Measurements from ENCODE around the gene CD2.

The CD2 gene

DNA sequence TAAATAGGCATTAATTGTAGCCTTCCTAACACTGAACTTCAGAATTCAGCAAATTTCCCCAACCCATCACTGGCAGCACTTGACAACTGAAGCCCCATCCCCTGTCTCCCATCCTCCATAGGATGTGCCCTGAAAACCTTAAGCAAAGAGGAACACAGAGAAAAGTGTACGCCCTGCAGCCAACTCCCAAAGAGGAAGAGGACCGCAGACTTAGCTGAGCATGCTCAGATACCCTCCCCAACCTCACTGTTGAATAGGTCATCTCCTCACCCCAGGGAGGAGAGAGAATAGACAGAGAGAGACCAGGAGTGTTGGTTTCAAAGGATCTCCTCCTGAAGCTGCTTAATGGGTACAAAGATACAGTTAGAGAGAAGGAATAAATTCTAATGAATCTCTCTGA is 50.5 kb downstream of the CD2 start:
- Histone ChIP-seq H4K20me1 (ENCODE audit: insufficient read depth, low read length) (no peaks in the 10 kb centered on the region), H3K36me3 (ENCODE audit: insufficient read depth, low read length) (no peaks in the 10 kb centered on the region), H2AFZ (ENCODE audit: low read depth, low read length) (no peak overlapping the region), H3K9ac (ENCODE audit: low read depth, low read length) (no peak overlapping the region), H3K4me3 (ENCODE audit: low read depth in 1 of 2, low read length in 2 of 2) (no peak overlapping the region), H3K27ac (ENCODE audit: low read length) (no peak overlapping the region), H3K4me1 (ENCODE audit: insufficient read depth, low read length) (peaks cover 35% of the 10 kb centered on the region), H3K4me2 (ENCODE audit: insufficient read depth, low read length) (no peak overlapping the region), H3K27me3 (ENCODE audit: insufficient read depth, low read length, poor library complexity) (no peaks in the 10 kb centered on the region), H3K79me2 (ENCODE audit: insufficient read depth, low read length) (no peaks in the 10 kb centered on the region), H3K9me3 (ENCODE audit: insufficient read depth, low read length, severe bottlenecking) (no peaks in the 10 kb centered on the region)
- ATAC-seq (ENCODE audit: insufficient read depth, low read depth): no peak
- no peak for DNase-seq
- TF ChIP-seq EZH2 (IDR thresholded peaks at IDR 0.05; ENCODE audit: borderline replicate concordance, low read depth, low read length, severe bottlenecking): no peak
- TF ChIP-seq, protein P1, sequence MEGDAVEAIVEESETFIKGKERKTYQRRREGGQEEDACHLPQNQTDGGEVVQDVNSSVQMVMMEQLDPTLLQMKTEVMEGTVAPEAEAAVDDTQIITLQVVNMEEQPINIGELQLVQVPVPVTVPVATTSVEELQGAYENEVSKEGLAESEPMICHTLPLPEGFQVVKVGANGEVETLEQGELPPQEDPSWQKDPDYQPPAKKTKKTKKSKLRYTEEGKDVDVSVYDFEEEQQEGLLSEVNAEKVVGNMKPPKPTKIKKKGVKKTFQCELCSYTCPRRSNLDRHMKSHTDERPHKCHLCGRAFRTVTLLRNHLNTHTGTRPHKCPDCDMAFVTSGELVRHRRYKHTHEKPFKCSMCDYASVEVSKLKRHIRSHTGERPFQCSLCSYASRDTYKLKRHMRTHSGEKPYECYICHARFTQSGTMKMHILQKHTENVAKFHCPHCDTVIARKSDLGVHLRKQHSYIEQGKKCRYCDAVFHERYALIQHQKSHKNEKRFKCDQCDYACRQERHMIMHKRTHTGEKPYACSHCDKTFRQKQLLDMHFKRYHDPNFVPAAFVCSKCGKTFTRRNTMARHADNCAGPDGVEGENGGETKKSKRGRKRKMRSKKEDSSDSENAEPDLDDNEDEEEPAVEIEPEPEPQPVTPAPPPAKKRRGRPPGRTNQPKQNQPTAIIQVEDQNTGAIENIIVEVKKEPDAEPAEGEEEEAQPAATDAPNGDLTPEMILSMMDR (IDR thresholded peaks at IDR 0.05; ENCODE audit: borderline replicate concordance, extremely low read depth, low read length, poor library complexity, severe bottlenecking): no peak

GRCh38 chr1:116805398-116805797 is 51.2 kb downstream of the CD2 start:
- Histone ChIP-seq H4K20me1 (ENCODE audit: insufficient read depth, low read length) (no peaks in the 10 kb centered on the region), H3K4me2 (ENCODE audit: insufficient read depth, low read length) (no peak overlapping the region), H3K27ac (ENCODE audit: low read length) (no peak overlapping the region), H3K27me3 (ENCODE audit: insufficient read depth, low read length, poor library complexity) (no peaks in the 10 kb centered on the region), H2AFZ (ENCODE audit: low read depth, low read length) (no peak overlapping the region), H3K4me3 (ENCODE audit: low read depth in 1 of 2, low read length in 2 of 2) (no peak overlapping the region), H3K79me2 (ENCODE audit: insufficient read depth, low read length) (no peaks in the 10 kb centered on the region), H3K36me3 (ENCODE audit: insufficient read depth, low read length) (no peaks in the 10 kb centered on the region), H3K4me1 (ENCODE audit: insufficient read depth, low read length) (peaks cover 34% of the 10 kb centered on the region), H3K9ac (ENCODE audit: low read depth, low read length) (no peak overlapping the region), H3K9me3 (ENCODE audit: insufficient read depth, low read length, severe bottlenecking) (no peaks in the 10 kb centered on the region)
- DNase-seq (no peak), ATAC-seq (ENCODE audit: insufficient read depth, low read depth) (no peak)
- no peak for TF ChIP-seq EZH2 (IDR thresholded peaks at IDR 0.05; ENCODE audit: borderline replicate concordance, low read depth, low read length, severe bottlenecking)
- TF ChIP-seq, protein P1 (IDR thresholded peaks at IDR 0.05; ENCODE audit: borderline replicate concordance, extremely low read depth, low read length, poor library complexity, severe bottlenecking): no peak

DNA sequence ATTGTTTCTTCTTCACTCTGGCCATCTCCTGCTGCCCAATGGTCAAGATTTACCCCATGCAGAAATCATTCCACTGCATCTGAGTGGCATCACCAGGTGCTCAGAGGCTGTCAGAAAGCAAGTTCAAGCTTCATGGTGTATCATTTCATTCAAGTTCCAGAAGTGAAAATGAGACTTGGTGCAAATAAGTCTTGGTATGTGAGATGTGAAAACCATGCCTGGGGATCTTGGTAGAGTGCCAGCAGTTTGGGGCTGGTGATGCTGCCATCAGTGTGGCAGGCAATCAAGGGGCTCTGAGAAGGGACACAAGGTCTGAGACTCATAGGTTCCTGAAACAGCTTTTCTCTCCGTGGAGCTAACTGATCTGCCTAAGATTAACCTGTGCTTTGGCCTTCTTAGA is 52.0 kb downstream of the CD2 start:
- no peak for TF ChIP-seq EZH2 (IDR thresholded peaks at IDR 0.05; ENCODE audit: borderline replicate concordance, low read depth, low read length, severe bottlenecking)
- TF ChIP-seq, protein P1 (IDR thresholded peaks at IDR 0.05; ENCODE audit: borderline replicate concordance, extremely low read depth, low read length, poor library complexity, severe bottlenecking): no peak
- peak; percentile 45 for DNase-seq

DNA sequence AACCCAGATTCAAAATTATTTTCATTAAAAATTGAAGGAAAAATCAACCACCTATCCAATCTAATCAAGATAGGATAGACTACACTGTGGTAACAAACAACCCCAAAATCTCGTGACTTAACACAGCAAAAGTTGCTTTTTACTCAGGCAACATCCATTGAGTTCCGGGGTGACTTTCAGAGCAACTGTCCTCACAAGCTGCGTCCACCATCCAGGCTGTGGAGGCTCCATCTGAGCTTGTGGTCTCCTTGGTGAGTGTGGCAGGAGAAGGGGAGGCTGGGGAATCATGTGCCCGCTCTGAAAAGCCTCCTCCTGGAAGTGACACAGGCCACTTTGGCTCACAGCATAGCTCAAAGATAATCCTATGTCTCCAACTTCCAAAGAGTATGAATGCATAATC is 52.4 kb downstream of the CD2 start:
- TF ChIP-seq, protein P1 (IDR thresholded peaks at IDR 0.05; ENCODE audit: borderline replicate concordance, extremely low read depth, low read length, poor library complexity, severe bottlenecking): no peak
- TF ChIP-seq EZH2 (IDR thresholded peaks at IDR 0.05; ENCODE audit: borderline replicate concordance, low read depth, low read length, severe bottlenecking): no peak
- Histone ChIP-seq H3K79me2 (ENCODE audit: insufficient read depth, low read length) (no peaks in the 10 kb centered on the region), H3K9me3 (ENCODE audit: insufficient read depth, low read length, severe bottlenecking) (no peaks in the 10 kb centered on the region), H3K4me1 (ENCODE audit: insufficient read depth, low read length) (peaks cover 38% of the 10 kb centered on the region), H3K4me3 (ENCODE audit: low read depth in 1 of 2, low read length in 2 of 2) (no peak overlapping the region), H3K27ac (ENCODE audit: low read length) (peak overlapping the region; percentile 44; the same call in 1 of the 2 replicates), H3K27me3 (ENCODE audit: insufficient read depth, low read length, poor library complexity) (no peaks in the 10 kb centered on the region), H4K20me1 (ENCODE audit: insufficient read depth, low read length) (no peaks in the 10 kb centered on the region), H2AFZ (ENCODE audit: low read depth, low read length) (peak overlapping the region; percentile 56; the same call in 1 of the 2 replicates), H3K9ac (ENCODE audit: low read depth, low read length) (no peak overlapping the region), H3K4me2 (ENCODE audit: insufficient read depth, low read length) (no peak overlapping the region), H3K36me3 (ENCODE audit: insufficient read depth, low read length) (no peaks in the 10 kb centered on the region)
- DNase-seq (no peak), ATAC-seq (ENCODE audit: insufficient read depth, low read depth) (no peak)

More for the DNA sequence above, 52.0 kb downstream of the CD2 start:
- H3K36me3 ChIP-seq (ENCODE audit: insufficient read depth, low read length): no peaks in the 10 kb centered on the region
- no peaks in the 10 kb centered on the region for H4K20me1 ChIP-seq (ENCODE audit: insufficient read depth, low read length)
- H2AFZ ChIP-seq (ENCODE audit: low read depth, low read length): peak overlapping the region; percentile 48
- H3K27me3 ChIP-seq (ENCODE audit: insufficient read depth, low read length, poor library complexity): no peaks in the 10 kb centered on the region
- peak overlapping the region; percentile 44; the same call in 1 of the 2 replicates for H3K27ac ChIP-seq (ENCODE audit: low read length)
- no peaks in the 10 kb centered on the region for H3K9me3 ChIP-seq (ENCODE audit: insufficient read depth, low read length, severe bottlenecking)
- H3K4me3 ChIP-seq (ENCODE audit: low read depth in 1 of 2, low read length in 2 of 2): no peak overlapping the region
- no peaks in the 10 kb centered on the region for H3K79me2 ChIP-seq (ENCODE audit: insufficient read depth, low read length)
- peak; percentile 41; the same call in 1 of the 3 replicates for ATAC-seq (ENCODE audit: insufficient read depth, low read depth)
- H3K4me1 ChIP-seq (ENCODE audit: insufficient read depth, low read length): peaks cover 38% of the 10 kb centered on the region
- no peak overlapping the region for H3K4me2 ChIP-seq (ENCODE audit: insufficient read depth, low read length)
- H3K9ac ChIP-seq (ENCODE audit: low read depth, low read length): no peak overlapping the region
